ENCODE results near the gene MACROH2A2.
A peak's percentile ranks its signal among the peaks of the same experiment; 100 is the strongest.
"Not testable (repeated sequence)": the region's sequence is repeated elsewhere in the genome, so short reads cannot be mapped to it uniquely, and the experiment has no call there.

MACROH2A2 gene

DNA sequence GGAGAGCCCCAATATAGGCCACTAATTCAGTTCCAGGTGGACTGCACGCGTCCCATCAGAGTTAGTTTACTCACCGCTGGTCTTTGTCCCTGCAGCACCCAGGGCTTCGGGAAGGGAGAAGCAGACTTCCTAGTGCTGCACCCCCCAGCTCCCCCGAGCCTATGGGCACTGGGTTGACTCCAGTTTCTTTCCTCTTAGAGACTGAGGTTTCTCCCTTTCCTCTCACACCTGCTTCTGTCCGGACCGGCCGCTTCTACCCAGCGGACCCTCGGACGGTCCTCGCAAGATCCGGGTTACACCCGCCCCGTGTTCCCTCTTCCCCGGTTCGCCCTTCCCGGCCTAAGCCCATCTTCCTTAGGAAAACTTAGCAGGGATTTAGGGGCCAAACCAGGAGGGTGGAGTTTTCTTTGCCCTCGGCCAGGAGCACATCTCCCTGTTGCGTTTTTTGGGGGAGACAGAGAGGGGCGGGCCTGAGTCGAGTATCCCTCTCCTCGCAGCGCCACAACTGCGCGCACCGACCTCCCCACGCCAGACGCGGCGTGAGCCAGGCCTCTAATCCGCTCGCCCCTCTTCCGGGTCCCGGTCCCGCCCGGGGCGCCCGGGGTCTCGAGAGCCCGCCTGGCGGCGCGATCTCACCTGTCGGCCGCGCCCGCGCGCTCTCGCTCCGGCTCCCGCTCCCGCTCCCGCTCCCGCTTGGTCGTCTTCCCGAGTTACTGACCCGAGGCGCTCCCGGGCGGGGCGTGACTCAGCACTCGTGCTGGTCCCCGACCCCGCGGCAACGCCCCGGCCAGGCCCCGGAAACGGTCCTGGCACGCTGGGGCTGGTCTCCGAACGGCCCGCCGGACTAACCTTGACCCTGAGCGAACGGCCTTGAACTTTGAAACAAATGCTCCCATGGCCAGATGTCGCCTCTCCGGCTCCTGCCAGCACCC is 79.7 kb downstream of the MACROH2A2 start, which contains the start of gene AIFM2:
Gene AIFM2, minus strand, starts transcription at position 728 of the 932 bp plus-strand sequence. CDS start 8,741 bp downstream, outside the sequence.
- DNase-seq: peak in 1 of 4 experiments; percentile 24

DNA sequence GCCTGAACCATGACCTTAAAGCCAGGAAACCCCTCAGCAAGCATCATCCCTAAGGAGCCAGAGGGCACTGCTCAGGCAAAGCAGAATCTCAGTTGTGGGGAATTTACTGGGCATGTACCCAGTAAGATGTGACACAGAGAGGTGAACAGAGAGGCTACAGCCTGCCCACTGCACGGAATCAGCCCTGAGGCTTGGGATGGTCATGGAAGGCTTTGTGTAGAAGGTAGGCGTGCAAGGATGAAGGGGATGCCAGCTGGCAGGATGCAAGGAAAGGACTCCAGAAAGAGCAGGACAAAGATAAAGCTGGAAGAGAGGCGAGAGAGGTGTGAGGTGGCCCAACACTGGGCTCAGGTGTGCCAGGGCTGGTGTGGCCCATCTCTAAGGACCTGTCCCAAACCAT is 82.4 kb downstream of the MACROH2A2 start:
- no peak for DNase-seq

DNA sequence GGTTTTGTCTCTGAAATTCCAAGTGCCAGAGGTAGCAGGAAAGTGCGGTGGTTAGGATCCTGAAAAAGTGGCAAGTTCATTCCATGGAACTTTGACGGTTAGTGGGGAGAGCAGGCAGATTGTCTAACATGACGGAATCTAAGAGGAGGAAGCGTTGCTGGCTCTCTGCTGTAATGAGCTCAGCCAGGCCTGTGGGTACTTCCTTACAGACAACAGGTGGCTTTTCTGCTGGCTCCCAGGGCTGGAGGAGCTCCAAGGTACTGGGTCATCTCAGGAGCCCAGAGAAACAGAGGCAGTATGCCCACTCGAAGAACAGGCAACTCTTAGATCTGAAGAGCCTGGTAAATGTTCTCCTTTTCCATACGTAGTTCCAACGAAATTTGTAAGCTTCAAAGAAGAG is 83.0 kb downstream of the MACROH2A2 start:
- DNase-seq: no peak

DNA sequence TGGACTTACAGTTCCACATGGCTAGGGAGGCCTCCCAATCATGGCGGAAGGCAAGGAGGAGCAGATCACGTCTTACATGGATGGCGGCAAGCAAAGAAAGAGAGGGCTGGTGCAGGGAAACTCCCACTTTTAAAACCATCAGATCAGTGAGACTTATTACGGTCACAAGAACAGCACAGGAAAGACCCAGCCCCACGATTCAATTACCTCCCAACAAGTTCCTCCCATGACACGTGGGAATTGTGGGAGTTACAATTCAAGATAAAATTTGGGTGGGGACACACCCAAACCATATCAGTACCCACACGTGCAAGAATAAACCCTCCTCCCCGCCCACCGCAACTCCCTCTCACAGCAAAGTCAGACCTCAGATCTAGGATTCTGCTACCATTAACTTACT is 84.5 kb downstream of the MACROH2A2 start:
- no peak for DNase-seq

DNA sequence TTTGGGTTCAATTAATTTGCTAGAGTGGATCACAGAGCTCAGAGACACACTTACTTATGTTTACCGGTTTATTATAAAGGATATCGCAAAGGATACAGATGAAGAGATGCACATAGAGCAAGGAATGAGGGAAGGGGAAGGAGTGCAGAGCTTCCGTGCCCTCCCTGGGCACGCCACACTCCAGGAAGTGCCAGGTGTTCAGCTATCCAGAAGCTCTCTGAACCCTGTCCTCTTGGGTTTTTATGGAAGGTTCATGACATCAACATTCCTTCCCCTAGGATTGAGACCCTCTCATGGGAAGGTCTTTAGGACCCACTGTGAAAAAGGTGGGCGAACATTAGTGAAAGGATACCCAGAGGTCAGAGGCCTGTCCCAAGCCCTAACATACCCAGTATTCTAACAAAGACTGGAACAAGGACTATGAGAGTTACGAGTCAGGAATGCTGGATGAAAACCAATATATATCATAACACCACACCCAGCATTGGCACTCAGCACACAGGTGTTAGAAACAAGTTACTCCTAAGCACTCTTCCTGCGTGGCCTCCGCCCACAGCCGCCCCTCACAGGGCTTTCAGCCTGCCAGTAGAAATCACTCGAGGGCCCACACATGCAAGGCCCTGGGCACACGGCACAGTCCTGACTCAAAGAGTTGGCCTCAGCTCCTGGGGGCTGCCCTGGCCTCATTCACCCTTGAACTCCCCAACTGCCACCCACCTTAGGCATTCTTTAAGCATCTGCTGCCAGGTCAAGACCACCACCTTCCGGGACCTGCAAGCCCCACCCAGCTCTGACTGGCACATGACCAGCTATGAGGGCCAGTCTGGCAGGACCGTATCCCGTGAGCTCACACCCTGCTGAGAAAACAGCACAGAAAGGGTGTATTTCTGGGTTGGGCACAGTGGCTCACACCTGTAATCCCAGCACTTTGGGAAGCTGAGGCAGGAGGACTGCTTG is 85.6 kb downstream of the MACROH2A2 start:
- no peak for DNase-seq

DNA sequence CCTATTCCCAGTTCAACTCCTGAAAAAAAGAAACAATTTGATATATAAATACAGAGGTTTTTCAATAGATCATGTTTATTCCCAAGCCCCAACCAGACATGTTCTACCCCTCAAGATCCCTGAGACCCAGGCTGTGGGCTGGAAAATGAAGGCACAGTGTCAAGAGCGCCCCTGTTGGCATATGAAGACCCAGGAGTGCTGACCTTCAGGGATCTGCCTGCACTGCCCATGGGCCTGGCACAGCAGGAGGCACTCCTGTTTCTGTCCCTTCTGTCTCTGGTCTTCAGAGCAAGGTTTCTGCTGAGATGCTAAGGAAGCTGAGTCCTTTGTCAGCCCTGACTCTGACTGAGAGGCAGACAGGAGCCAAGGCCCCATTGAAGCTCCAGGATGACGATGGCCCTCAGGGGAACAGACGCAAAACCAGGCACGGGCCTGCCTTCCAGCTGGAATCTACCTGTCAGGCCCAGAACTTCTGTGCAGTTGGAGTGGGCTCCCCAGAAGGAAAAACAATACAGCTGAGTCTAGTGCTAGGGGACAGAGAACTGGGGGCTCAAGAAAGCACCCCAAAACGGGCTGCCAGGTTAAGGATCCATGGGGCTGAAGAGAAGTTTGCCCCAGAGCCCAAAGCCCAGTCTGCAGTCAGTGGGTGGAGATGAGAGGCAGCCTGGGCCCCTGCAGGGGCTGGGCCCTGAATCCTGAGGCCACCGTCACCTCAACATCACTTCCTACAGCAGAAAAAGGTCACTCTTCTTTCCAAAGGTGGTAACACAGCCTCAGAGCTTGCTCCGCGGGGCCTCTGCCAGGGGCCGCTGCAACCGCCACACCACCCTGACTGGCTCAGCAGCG is 86.7 kb downstream of the MACROH2A2 start:
- no peak for DNase-seq

DNA sequence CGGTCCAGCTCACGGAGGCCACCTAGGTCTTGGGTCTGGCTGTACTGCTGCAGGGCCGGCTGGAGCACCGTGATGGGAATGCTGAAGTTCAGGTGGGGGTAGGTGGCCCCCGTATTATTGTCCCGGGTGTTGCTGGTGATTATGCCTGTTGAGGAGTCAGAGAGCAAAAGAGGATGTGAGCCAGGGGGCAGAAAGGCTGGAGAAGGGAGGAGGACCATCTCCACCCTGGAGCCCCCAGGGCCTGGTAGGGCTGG is 87.3 kb downstream of the MACROH2A2 start:
- DNase-seq: no peak

DNA sequence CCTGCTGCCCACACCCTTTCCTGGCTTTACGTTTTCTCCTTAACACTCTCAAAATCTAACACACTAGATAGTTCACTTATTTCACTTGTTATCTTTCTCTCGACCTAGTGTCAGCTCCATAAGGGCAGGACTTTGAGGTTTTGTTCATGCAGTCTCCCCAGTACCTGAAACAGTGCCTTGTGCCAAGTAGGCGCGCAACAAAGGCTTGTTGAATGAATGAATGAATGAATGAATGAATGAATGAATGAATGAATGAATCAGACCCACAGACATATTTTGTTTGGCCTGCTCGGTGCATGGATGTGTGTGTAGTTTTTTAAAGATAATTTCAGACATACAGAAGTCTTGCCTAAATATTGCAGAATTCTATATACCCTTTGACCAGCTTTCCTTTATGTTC is 87.7 kb downstream of the MACROH2A2 start:
- DNase-seq: no peak

DNA sequence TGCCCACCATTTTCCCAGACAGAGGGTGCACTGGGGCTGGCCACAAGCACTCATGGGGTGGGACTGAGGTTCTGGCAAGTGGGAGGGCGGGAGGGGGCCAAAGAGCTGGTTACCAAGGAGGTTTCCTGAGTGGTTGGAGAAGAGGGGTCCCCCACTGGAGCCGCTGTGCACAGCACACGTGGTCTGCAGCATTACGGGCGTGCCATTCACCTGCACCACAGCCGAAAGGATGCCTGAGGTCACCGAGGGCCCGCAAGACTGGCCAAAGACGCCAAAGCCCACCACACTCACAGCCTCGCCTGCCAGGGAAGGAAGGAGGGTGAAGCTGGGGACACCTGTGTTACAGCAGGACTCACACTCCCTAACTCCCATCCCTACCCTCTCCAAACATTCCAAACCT is 89.9 kb downstream of the MACROH2A2 start:
- no peak for DNase-seq

DNA sequence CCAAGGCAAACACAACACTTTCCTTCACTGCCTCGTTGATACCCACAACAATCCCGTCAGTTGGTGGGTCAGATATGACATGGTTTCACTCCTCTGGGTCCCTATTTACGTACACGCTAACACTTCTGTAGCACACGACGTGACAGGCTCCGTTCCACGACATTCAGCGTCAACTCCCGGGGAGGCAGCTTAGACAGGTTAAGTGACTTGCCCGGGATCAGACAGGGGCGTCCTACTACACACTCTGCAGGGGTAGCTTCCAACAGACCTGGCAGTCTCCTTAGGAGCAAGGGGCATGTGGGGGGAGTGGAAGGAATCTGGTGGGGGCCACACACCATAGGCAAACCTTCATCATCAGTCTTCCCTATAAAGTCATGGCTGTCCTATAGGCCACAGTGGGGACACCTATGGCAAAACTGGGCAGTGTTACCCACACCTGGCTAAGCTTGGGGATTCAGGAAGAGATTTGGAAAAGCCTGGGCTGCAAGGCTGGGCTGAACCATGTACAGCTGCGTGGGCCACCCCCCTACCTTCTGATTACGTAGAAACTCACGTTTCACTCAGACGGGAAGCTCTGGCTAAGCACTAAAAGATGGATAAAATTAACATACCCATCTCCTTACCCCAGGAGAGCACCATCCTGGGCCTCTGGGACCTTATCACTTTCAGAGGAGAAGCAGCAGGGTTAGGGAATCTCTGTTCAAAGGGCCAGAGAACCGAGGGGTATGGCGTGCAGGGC is 91.9 kb downstream of the MACROH2A2 start:
- DNase-seq: no peak

DNA sequence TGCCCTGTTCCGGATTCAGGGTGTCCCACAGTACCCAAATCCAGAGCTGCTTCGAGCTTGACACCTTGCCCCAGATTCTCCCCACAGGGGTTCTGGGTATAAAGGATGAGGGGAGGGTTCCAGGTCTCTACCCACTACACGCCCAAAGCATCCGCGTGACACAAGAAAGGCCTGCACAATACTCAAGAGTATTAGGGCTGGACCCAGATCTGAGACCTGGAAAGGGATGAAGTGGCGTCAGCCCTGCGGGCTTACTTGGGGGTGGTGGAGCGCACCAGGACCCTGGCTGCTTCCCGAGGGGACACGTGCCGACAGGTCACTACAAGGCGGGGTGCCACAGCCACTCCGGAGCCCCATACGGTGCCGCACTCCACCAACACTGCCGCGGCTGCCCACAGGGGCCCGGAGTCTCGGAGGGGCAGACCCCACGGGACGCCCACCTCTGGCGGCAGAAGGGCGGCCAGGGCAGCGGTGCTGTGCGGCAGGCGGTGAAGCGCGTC is 92.6 kb downstream of the MACROH2A2 start:
- DNase-seq: no peak

DNA sequence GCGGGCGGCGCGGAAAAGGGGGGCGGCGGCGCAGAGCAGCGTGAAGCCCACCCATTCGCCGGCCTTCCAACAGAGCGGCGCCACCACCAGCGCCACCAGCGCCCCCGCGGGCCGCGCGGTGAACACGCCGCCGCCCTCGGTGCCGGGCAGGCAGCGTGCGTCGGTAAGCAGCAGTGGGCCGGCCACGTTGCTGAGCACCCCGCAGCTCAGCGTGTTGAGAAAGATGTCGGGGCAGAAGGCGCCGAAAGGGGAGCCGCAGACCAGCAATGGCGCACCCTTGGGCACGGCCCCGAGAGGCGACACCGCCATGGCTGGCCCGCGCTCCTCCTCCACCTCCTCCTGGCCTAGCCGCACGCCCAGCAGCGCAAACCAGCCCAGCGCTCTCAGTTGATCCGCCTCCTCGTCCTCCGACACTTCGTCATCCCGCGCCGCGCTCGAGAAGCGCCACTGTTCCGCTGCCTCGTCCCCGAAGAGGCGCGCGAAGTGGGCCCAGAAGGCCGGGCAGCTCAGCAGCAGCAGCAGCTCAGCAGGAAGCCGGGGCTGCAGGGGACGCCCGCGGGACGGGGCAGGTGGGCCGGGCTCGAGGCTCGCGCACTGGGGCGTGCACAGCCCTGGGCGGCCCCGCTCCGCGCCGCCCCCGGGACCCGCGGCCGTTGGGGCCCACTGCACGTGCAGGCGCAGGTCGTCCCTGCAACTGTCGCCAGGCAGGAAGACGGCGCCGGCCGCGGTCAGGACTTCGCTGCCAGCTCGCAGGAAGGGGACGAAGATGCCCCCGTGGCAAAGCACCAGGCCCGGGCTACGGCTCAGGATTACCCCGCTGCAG is 93.2 kb downstream of the MACROH2A2 start:
- peak; percentile 61 to 65 (median 63) for DNase-seq

DNA sequence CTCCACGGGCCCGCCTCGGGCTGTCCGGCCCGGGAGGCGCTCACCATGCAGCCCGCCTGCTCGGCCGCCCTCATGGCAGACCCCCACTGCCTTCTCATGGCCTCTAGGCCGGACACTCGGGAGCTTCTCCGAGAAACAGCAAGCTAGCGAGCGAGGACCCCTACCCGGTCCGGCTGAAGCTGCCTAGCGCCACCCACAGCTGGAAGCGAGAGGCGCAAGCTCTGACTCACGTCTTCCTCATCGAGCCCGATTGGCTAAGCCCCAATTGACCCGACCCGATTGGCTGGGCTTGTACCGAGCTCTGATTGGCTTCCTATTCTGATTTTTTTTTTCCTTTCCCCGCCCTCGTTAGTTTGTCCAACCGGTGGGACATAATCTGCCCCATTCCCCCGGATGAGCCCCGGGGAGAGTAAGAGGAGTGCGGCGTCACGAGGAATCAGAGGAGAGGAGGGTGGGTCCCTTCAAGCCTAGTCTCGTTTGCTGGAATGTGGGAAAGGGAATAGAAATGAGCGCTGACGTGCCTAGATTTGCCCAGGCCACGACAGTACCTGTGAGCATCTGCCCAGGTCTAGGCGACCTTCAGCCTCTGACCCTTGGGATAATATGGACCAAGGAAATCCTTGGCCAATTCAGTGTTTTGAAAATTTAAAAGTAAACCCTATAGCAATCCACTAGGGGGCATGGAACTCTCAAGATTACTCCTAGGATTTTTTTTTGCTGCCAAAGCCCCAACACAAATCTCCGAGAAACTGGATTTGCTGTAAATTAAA is 94.0 kb downstream of the MACROH2A2 start, which contains the start of gene TYSND1:
Gene TYSND1, minus strand, starts transcription at position 212 of the 770 bp plus-strand sequence. Its CDS starts 114 bp downstream, at position 98.
- DNase-seq: peak; percentile 70 to 86 (median 84)

DNA sequence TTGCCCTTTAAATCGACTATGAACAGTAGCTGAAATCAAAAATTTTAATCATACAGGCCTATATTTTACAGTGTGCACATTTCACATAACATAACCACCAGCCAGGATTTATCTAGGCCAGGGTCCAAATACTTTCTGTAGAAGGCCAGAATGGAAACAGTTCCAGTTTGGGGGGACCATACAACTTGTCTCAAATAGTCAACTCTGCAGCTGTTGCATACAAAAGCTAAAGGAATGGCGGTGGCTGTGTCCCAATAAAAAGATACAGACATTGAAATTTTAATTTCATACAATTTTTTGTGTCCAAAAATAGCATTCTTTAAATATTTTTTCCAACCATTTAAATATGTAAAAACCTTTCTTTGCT is 94.6 kb downstream of the MACROH2A2 start:
- no peak for DNase-seq

DNA sequence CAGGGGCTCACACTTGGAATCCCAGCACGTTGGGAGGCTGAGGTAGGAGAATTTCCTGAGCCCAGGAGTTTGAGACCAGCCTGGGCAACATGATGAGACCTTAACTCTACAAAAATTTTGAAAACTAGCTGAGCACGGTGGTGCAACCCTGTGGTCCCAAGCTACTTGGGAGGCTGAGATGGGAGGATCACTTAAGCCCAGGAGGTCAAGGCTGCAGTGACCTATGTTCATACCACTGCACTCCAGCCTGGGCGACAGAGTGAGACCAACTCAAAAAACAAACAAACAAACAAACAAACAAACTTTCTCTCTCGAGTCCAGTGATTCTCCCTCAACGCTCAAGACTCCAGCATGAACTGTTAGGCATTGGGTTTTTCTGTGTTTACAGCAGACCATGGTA is 95.9 kb downstream of the MACROH2A2 start:
- DNase-seq: no peak

DNA sequence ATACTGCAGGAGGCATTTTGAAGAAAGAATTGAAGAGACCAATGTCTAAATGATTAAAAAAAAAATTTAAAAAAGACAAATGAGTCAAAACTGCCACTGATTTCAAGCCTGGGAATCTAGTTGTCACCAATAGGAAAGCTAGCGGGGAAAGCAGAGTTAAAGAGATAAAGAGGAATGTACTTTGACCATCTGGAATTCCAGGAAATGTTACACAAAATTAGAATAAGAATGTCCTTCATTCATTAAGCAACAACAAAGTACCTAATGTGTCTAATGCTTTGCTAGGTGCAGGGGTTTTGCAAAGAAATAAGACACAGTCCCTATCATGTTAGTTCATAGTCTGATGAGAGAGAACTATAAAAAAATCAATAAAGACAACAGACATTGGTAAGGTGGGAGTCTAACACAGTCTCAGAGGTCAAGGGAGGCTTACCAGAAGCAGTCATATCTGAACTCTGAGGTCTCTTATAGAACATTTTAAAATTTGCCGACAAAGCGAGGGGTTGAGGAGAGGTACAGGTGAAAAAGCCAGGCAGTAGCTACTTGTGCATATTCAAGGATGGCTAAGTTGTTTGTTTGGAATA is 102.7 kb downstream of the MACROH2A2 start:
- no peak for DNase-seq

DNA sequence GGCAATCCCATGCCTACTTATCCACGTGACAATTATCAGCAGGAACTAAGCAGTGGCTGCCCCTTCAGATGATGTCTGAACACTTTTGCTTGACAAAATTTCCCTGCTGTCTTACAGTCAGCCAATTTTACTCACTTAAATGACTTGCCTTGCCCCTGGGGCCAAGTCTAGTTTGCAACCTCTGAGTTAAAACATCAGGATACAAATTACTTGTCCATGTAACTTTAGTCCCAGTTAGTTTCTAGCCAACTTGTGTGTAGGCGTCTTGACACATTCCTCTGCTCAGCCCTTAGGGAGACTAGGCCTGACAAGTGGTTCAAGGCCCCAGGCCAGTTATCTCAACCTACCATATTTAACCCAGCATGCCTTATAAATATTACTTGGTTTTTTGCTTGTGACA is 105.5 kb downstream of the MACROH2A2 start:
- no peak for DNase-seq

DNA sequence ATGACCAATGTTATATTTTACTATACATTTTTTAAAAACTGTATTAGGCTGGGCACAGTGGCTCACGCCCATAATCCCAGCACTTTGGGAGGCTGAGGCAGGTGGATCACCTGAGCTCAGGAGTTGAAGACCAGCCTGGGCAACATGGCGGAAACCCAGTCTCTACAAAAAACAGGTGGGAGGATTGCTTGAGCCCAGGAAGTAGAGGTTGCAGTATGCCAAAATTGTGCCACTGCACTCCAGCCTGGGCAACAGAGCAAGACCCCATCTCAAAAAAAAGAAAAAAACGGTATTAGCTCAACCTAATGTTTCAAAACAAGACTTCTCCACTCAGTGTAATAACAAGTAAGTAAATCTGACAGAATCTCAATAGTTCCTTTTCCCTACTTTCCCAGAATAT is 106.7 kb downstream of the MACROH2A2 start:
- not testable (repeated sequence) for DNase-seq

DNA sequence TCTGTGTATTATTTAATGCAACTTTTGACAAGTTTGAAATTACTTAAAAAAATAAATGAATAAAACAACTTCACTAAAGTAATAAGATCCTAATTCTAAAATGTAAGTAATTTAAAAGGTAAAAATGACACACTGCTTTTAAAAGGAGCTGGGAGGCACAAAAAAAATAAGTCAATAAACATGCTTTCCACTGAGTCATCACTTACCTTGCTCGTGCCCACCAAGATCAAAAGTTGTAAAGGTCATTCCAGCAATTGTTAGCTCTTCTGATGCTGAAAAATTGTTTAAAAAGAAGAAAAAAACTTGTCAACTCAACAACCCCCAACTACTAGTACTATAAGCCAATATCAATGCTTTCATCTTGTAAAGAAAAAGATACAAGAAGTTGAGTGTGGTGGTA is 108.2 kb downstream of the MACROH2A2 start:
- DNase-seq: no peak

Data from activated CD4-positive, CD25-positive, alpha-beta regulatory T cell (primary cell).